GM13976 (cell line): ENCODE results near the gene CHMP5.
A peak's percentile ranks its signal among the peaks of the same experiment; 100 is the strongest.

Source experiments
- DNase-seq: peaks from one replicate; pipeline ENCODE4 v3.0.0; 2012; ENCODE audit warnings: low spot score
- in situ Hi-C: fragments of 300-500 bp; cut with MboI; formaldehyde crosslinking; loops from one replicate; pipeline ENCODE4 v1.12.0; 2022; ENCODE audit warnings: low sequenced_read_pairs, mixed read lengths, inconsistent platforms; ENCODE audit not compliant: unreplicated experiment
- TF ChIP-seq, protein P1 (sequence below): IDR thresholded peaks from 2 replicates; pipeline ENCODE4 v1.5.1; 2012; ENCODE audit warnings: borderline replicate concordance, mild to moderate bottlenecking; ENCODE audit not compliant: insufficient read depth; ENCODE audit errors: extremely low read depth, missing control alignments, control extremely low read depth

The CHMP5 gene

DNA sequence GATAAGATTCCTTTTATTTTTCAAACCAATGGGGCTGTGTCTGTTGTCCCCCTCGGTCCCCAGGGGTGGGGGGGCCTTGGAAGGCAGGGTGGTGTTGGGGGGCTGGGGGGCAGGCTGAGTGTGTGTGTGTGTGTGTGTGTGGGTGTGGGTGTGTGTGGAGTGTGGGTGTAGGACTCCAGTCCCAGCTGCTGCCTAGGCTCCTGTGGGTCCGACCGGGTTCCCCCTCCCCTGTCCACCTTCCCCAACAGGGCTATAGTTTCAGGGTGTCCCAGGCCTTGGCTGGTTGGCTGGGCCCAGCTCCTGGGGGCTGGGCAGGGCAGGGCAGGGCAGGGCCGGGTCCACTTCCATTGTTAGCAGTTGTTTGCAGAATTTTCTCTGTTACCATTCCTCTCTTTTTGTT, 23.4 kb downstream of the CHMP5 start:
- TF ChIP-seq, protein P1, sequence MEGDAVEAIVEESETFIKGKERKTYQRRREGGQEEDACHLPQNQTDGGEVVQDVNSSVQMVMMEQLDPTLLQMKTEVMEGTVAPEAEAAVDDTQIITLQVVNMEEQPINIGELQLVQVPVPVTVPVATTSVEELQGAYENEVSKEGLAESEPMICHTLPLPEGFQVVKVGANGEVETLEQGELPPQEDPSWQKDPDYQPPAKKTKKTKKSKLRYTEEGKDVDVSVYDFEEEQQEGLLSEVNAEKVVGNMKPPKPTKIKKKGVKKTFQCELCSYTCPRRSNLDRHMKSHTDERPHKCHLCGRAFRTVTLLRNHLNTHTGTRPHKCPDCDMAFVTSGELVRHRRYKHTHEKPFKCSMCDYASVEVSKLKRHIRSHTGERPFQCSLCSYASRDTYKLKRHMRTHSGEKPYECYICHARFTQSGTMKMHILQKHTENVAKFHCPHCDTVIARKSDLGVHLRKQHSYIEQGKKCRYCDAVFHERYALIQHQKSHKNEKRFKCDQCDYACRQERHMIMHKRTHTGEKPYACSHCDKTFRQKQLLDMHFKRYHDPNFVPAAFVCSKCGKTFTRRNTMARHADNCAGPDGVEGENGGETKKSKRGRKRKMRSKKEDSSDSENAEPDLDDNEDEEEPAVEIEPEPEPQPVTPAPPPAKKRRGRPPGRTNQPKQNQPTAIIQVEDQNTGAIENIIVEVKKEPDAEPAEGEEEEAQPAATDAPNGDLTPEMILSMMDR: no peak
- in situ Hi-C loops: no loop called here
- no peak for DNase-seq

DNA sequence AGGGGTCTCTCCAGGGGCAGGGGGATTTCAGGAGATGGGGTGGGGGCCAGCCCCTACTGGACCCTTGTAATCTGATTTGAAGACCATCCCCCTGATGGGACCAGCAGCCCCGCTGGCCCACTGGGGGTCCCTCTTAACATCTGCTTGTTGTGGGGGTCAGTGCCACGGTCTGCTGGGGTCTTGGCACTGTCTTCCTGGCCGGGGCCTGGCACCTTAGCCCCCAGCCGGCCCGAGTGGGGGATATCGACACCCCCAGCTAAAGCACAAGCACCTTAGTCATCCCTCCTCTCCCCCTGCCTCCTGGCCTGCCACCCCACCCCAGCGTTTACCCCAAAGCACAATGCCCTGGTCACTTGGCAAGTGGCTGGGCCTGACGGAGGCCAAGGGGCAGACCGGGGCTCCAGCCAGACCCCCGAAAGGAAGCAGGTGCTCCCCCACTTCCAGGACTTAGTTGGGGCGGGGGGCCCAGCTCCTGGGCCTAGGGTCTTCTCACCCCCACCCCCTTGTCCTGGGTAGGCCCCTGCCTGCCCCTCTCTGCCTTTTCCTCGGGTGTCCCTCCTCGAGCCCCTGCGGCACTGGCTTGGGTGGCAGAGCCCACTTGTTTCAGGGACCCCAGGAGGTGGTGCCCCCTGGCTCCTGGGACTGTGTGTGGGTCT, 24.1 kb downstream of the CHMP5 start:
- in situ Hi-C loops: no loop called here

DNA sequence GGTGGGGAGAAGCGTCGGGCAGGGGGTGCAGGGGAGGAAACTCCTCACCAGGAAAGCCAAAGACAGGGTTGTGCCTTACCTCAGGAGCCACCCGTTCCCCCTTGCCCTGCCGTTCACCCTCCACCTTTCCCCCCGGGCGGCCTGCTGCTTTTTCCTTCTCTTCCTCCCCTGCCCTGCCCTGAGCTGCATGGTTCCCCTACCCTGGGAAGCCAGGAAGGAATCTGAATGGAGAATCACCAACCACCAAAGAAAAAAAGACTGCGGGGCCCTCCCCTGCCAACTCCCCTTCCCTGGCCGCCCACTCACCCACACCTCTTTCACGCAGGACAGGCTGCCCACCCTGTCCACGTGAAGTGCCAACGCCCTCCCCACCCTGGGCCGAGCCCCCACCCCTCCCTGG, 24.6 kb downstream of the CHMP5 start:
- DNase-seq: peak; percentile 24
- TF ChIP-seq, protein P1: no peak
- in situ Hi-C loops: no loop called here

More for the DNA sequence above, 24.1 kb downstream of the CHMP5 start:
- no peak for DNase-seq
- TF ChIP-seq, protein P1: no peak

DNA sequence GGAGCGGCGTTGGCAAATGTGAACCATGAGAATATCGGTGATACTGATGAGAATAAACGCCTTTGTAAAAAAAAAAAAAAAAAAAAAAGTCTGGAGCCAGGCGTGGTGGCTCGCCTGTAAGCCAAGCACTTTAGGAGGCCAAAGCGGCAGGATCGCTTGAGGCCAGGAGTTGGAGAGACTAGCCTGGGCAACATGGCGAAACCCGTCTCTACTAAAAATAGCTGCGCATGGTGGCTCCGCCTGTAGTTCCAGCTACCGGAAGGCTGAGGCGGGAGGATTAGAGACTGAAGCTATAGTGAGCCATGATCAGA, 25.0 kb downstream of the CHMP5 start:
- no peak for DNase-seq
- in situ Hi-C loops: no loop called here
- TF ChIP-seq, protein P1: no peak

DNA sequence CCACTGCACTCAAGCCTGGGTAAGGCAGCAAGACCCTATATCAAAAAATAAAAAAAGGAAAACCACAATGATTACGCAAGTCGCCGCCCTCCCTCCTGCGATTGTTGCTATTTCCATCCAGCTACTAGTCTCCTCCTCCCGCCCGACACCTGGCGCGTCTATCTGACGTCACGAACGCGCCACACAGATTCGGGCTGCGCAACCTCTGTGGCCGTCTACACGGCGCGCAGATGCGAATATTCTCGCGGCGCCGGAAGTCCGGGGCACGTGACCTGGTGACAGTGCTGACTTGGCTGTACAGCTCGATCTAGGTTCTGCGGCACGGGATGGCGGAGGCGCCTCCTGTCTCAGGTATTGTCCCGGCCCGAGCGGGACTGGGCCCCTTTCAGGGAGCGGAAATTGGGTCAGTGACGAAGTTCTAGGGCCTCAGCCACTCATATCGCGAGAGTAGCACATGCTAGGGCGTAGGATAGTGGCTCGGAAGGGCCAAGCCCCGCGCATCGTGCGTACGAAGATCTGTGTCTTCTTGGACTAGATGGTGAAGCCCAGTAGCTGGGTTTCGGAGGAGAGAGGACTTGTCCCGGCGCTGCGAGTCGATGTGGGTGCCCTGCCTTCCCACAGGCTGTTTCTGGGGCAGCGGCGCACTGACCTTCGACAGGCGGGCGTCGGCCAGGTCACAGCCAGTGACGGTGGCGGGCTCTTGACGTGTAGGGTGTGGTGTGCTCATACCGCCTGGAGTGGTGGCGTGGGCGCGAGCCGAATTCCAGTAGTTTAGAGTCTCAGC, 25.6 kb downstream of the CHMP5 start, which contains the start of gene NFX1:
Gene NFX1, plus strand, starts transcription at position 270 of the 784 bp plus-strand sequence. Its CDS starts 57 bp downstream, at position 327.
- TF ChIP-seq, protein P1: no peak
- peak; percentile 96 for DNase-seq
- in situ Hi-C loops: no loop called here

DNA sequence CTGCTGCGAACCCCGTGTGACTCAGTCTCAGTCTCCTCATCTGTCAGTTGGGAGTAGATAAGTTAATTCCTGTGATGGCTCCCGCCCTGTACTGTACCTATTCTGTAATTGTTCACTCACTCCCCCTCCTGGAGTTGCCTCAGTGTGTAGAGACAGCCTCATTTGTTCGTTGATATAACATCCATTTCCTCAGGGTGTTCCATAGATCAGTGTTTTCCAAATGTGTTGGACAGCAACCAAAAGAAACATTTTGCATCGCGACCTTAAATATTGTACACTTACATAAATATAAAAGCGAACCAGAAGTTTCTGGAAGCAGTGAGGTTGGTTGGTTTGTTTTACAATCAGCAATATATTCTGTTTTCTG, 26.2 kb downstream of the CHMP5 start:
- TF ChIP-seq, protein P1: no peak
- DNase-seq: no peak
- in situ Hi-C loops: no loop called here

DNA sequence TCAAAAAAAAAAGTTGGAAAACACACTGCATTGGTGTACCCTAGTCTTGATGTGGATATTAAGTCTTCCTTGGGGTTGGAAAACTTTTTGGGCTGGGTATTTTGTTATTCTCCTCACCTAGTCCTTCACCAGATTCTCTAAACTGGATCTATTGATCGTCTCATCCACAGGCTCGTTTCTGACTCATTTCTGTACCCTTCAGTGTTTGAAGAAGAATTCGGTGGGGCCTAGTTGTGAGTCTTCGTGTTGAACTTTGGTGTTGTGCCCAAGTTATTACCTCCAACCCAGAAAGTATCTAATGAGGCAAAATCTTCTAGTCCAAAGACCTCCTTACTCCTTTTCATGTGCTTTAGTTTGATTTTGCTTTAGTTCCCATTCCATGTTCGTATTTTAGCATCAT, 27.1 kb downstream of the CHMP5 start:
- no peak for DNase-seq
- TF ChIP-seq, protein P1: no peak
- in situ Hi-C loops: no loop called here
